M059J (cell line): Measurements from ENCODE around the gene WNK1. TPM values are rescaled to one million over a fixed set of nuclear protein-coding genes. Genes with fewer than 3 reads are reported as not detected.
"Not testable (repeated sequence)": the region's sequence is repeated elsewhere in the genome, so short reads cannot be mapped to it uniquely, and the experiment has no call there.

Source experiments
- DNase-seq: peaks from one replicate; pipeline ENCODE4 v3.0.0-alpha.2; 2012; ENCODE audit warnings: low read depth
- total RNA-seq: library from RNA; depleted of rRNA; stranded (reverse); fragments of >200 nt; shearing (Covaris generic); gene quantifications from 2 replicates; pipeline ENCODE4 v1.2.3, GENCODE V29; 2014; rRNA removed

WNK1 gene
- 40.7 and 50.5 TPM in 2 replicates for total RNA-seq

- peak; percentile 98 for DNase-seq
Observed at GRCh38 chr12:751999-752694, at the start of gene WNK1. WNK1 (plus strand) TSS chr12:752579; CDS start chr12:753566, 987 bp downstream.

GRCh38 chr12:704516-705242 is 47.7 kb upstream of the WNK1 start:
- no peak for DNase-seq

GRCh38 chr12:708084-708483 is 44.3 kb upstream of the WNK1 start:
- DNase-seq: not testable (repeated sequence)

GRCh38 chr12:709455-710020 is 42.8 kb upstream of the WNK1 start:
- no peak for DNase-seq

GRCh38 chr12:712172-712863 is 40.1 kb upstream of the WNK1 start:
- no peak for DNase-seq

- DNase-seq: peak; percentile 10
Observed at GRCh38 chr12:713281-713875, 39.0 kb upstream of the WNK1 start.

- DNase-seq: no peak
Observed at GRCh38 chr12:716506-716905, 35.9 kb upstream of the WNK1 start.

- DNase-seq: no peak
Observed at GRCh38 chr12:718756-719102, 33.6 kb upstream of the WNK1 start.

GRCh38 chr12:720231-720941 is 32.0 kb upstream of the WNK1 start:
- DNase-seq: no peak

GRCh38 chr12:724194-724855 is 28.1 kb upstream of the WNK1 start:
- peak; percentile 32 for DNase-seq

- DNase-seq: no peak
Observed at GRCh38 chr12:725076-725475, 27.3 kb upstream of the WNK1 start.

GRCh38 chr12:726281-727140 is 25.9 kb upstream of the WNK1 start:
- DNase-seq: peak; percentile 49

GRCh38 chr12:727321-727720 is 25.1 kb upstream of the WNK1 start:
- no peak for DNase-seq

GRCh38 chr12:728781-729180 is 23.6 kb upstream of the WNK1 start:
- no peak for DNase-seq

GRCh38 chr12:729221-729620 is 23.2 kb upstream of the WNK1 start:
- no peak for DNase-seq

- DNase-seq: no peak
Observed at GRCh38 chr12:730550-730949, 21.8 kb upstream of the WNK1 start.

GRCh38 chr12:737122-737739 is 15.1 kb upstream of the WNK1 start:
- no peak for DNase-seq

- DNase-seq: no peak
Observed at GRCh38 chr12:738712-739111, 13.7 kb upstream of the WNK1 start.

GRCh38 chr12:739349-739748 is 13.0 kb upstream of the WNK1 start:
- no peak for DNase-seq
